Activated naive CD8-positive, alpha-beta T cell treated with anti-CD3 and anti-CD28 coated beads, Interleukin-2, amount 10 ng/mL, durations not matched to agents 7 days and 5 days (primary cell): Measurements from ENCODE around the gene XPNPEP3. TPM values are rescaled to one million over a fixed set of nuclear protein-coding genes. Genes with fewer than 3 reads are reported as not detected.

Experiments used
- ATAC-seq: fragments of 150-1000 bp; cut with Tn5 transposase; one replicate; pipeline ENCODE4 v1.10.0; 2021; ENCODE audit warnings: low read depth, moderate library complexity
- POLR2A ChIA-PET: fragments of 350-600 bp; sonication (Branson Sonifier 250); formaldehyde crosslinking; loops from one replicate; lab custom pipeline; 2021; ENCODE audit warnings: antibody characterized with exemption; lab: Charles Lee
- DNase-seq: peaks from one replicate; pipeline ENCODE4 v3.0.0; 2021
- H3K27ac Mint-ChIP-seq: one replicate; pipeline ENCODE4 v1.8.0; 2022; ENCODE audit warnings: mild to moderate bottlenecking, mixed read lengths
- H3K27me3 Mint-ChIP-seq: one replicate; pipeline ENCODE4 v1.8.0; 2022; ENCODE audit warnings: mild to moderate bottlenecking, moderate library complexity, mixed read lengths
- H3K36me3 Mint-ChIP-seq: one replicate; pipeline ENCODE4 v1.8.0; 2021; ENCODE audit warnings: mild to moderate bottlenecking, mixed read lengths
- H3K4me1 Mint-ChIP-seq: one replicate; pipeline ENCODE4 v1.8.0; 2021; ENCODE audit warnings: mixed read lengths
- H3K4me3 Mint-ChIP-seq: one replicate; pipeline ENCODE4 v1.8.0; 2022; ENCODE audit warnings: mild to moderate bottlenecking, moderate library complexity, mixed read lengths
- H3K9me3 Mint-ChIP-seq: one replicate; pipeline ENCODE4 v1.8.0; 2021; ENCODE audit warnings: mixed read lengths
- microRNA-seq: library from miRNA; unstranded; fragments of <30 nt; microRNA quantifications from one replicate; pipeline ENCODE4 v1.2.0, GENCODE V29; 2022
- total RNA-seq, 2 experiments: library from RNA; stranded (reverse); gene quantifications; one replicate each; pipeline ENCODE4 v1.2.3, GENCODE V29; 2021

XPNPEP3 gene
- total RNA-seq, 2 experiments from 2014 or later: 14.7 to 15.1 TPM

DNA sequence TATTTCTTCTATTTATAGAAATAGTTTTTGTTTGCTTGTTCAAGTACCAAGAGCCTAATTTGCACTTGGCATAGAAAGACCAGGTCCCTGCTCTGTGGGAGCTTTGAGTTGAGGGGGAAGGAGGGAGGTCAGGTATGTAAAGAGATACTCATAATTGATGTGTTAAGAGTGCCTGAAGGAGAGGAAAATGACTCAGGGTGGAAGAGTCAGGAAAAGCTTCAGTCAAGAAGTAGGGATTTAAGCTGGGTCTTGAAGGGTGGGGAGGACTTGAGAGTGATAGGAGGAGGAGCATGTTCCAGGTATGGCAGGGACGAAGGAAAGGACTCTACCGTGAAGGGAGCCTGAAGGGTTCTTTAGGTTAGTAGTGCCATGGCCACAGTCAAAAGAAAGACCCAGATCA is 103.2 kb downstream of the XPNPEP3 start:
- Mint-ChIP-seq H3K27ac (peak overlapping the region; percentile 23), H3K36me3 (peaks cover 19% of the 10 kb centered on the region), H3K27me3 (no peaks in the 10 kb centered on the region), H3K9me3 (no peaks in the 10 kb centered on the region), H3K4me1 (peaks cover 12% of the 10 kb centered on the region), H3K4me3 (no peak overlapping the region)
- POLR2A ChIA-PET: no interaction called here
- no peak for ATAC-seq
- DNase-seq: no peak

DNA sequence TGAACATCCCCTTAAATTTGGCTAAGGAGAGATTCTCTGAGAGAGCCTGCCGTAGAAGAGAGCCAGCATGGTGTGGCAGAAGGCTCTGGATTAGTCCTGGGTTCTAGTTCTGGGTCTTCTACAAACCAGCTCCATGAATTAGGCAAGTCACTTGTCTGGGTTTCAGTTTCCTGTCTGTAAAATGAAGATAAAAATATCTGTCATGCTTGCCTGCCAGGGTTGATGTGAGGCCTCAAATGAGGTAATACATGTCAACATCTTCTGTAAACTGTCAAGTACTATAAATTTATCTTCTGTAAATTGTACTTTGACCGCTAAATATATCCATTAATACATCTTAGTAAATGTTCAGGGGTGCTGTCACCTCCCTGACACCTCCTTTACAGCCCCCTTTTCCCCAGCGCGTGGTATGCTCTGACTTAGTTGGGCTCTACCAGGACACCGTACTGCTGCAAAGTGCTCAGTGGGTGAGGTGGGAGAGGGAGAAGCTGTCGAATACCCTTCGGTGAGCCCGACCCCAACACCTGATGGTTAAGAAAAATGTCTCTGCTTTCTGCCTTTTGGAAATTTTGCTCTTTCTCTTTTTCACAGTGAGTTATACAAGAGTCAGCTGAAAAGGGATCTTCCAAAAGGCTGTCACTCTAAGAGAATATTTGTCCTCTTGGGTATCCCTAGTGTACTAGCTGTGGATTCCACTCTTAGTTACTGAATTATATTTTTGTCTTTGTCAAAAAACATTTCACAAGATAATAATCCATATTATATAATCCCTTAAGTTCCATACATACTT is 109.2 kb downstream of the XPNPEP3 start:
- Mint-ChIP-seq H3K27ac (peak overlapping the region; percentile 55), H3K9me3 (no peaks in the 10 kb centered on the region), H3K36me3 (peaks cover 14% of the 10 kb centered on the region), H3K4me1 (peaks cover 6% of the 10 kb centered on the region), H3K27me3 (no peaks in the 10 kb centered on the region), H3K4me3 (no peak overlapping the region)
- DNase-seq (no peak), ATAC-seq (no peak)
- POLR2A ChIA-PET: interaction anchor here (1.8 kb wide), 1 partner anchor 14 kb away, joined by 5 read pairs; no protein-coding TSS in a partner anchor

DNA sequence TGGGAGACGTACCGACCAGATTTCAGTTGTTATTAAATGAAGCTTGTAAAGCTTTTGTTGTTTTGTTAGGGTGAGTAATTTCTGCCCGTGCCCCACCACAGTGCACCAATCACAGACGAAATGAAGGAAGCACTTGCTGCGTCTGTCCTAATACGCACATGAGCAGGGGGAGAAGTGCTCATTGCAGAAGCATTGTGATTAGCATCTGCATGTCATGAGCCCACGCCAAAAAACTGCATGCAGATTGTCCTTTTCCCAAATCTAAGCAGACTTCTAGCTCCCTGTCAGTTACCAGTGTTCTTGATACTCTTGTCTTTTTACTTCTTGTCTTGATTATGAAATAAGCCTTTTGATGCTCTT is 109.8 kb downstream of the XPNPEP3 start:
- Mint-ChIP-seq H3K9me3 (no peaks in the 10 kb centered on the region), H3K4me1 (peaks cover 6% of the 10 kb centered on the region), H3K27ac (no peak overlapping the region), H3K4me3 (no peak overlapping the region), H3K27me3 (no peaks in the 10 kb centered on the region), H3K36me3 (peaks cover 14% of the 10 kb centered on the region)
- ATAC-seq (no peak), DNase-seq (no peak)
- POLR2A ChIA-PET: interaction anchor here (1.8 kb wide), 1 partner anchor 15 kb away, joined by 5 read pairs; no protein-coding TSS in a partner anchor

DNA sequence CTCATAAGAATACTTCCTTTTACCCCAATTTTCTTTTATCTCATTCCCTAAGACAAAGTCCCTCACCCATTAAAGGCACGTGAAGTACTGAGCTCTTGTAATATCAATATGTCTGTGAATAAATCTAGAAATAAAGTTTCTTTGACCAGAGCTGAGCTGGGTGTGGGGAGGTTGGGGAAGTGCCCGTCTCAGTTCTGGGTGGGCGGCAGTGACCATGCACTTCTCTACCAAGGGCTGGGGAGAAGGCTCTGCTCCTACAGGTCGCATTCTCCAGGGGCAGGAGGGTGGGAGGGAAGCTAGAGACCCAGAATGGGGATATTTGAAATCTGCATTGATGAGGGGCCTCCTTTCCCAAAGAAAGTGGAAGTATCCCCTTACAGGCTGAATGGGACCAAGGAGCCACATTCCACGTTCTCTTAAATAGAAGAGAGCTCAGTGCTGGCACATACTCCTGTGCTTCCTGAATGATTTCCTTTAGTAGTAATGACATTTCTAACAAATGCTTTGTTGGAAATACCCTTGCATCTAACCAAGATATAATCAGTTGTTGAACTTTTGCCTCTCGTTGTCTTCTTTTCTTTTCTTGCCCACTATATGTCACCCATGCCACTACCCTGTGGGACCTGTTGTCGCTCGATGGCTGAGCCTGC is 110.3 kb downstream of the XPNPEP3 start:
- POLR2A ChIA-PET: no interaction called here
- H3K27ac Mint-ChIP-seq: no peak overlapping the region
- H3K27me3 Mint-ChIP-seq: no peaks in the 10 kb centered on the region
- no peak for DNase-seq
- H3K4me3 Mint-ChIP-seq: no peak overlapping the region
- peaks cover 14% of the 10 kb centered on the region for H3K36me3 Mint-ChIP-seq
- H3K9me3 Mint-ChIP-seq: no peaks in the 10 kb centered on the region
- peaks cover 6% of the 10 kb centered on the region for H3K4me1 Mint-ChIP-seq
- no peak for ATAC-seq

DNA sequence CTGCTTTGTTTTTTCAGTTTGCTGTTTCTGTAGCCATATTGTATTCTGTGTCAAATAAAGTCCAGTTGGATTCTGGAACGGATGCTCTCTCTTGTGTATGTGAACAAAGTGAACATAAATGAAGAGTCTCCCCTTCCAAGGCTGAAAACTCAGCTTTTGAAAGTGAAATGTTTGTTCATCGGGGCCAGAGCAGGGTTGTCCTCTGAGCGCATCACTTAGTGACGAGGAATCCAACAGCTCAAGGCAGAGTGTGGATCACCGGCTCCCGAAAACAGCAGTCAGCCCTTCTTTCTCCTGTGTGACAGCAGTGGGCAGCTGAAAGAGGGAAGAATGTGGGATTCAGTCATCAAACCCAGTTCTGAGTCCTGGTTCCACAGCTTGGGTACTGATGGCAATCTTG is 115.6 kb downstream of the XPNPEP3 start:
- H3K27ac Mint-ChIP-seq: no peak overlapping the region

DNA sequence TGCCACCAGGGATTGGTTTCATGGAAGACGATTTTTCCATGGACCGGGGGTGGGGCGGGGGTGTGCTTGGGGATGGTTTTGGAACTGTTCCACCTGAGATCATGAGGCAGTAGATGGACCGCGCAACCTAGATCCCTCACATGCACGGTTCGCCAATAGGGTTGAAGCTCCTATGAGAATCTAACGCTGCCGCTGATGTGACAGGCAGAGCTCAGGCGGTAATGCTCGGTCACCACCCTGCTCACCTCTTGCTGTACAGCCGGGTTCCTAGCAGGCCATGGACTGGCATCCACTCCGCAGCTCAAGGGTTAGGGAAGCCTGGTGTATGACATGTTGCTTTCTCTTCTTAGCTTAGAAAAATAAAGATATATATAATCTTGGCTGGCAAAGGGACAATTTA is 116.2 kb downstream of the XPNPEP3 start:
- POLR2A ChIA-PET: interaction anchor here (0.6 to 1.2 kb wide), 2 partner anchors 10 to 19 kb away, joined by 3 read pairs; no protein-coding TSS in a partner anchor
- H3K27ac Mint-ChIP-seq: no peak overlapping the region
- ATAC-seq (no peak), DNase-seq (no peak)
- no peak overlapping the region for H3K4me3 Mint-ChIP-seq
- H3K4me1 Mint-ChIP-seq: no peaks in the 10 kb centered on the region
- peaks cover 5% of the 10 kb centered on the region for H3K36me3 Mint-ChIP-seq
- H3K27me3 Mint-ChIP-seq: no peaks in the 10 kb centered on the region
- no peaks in the 10 kb centered on the region for H3K9me3 Mint-ChIP-seq

More for the DNA sequence above, 115.6 kb downstream of the XPNPEP3 start:
- POLR2A ChIA-PET: interaction anchor here (1.2 kb wide), 1 partner anchor 10 kb away, joined by 3 read pairs; no protein-coding TSS in a partner anchor
- Mint-ChIP-seq H3K27me3 (no peaks in the 10 kb centered on the region), H3K36me3 (peaks cover 7% of the 10 kb centered on the region), H3K4me1 (no peaks in the 10 kb centered on the region), H3K4me3 (no peak overlapping the region), H3K9me3 (no peaks in the 10 kb centered on the region)
- no peak for ATAC-seq
- DNase-seq: no peak

DNA sequence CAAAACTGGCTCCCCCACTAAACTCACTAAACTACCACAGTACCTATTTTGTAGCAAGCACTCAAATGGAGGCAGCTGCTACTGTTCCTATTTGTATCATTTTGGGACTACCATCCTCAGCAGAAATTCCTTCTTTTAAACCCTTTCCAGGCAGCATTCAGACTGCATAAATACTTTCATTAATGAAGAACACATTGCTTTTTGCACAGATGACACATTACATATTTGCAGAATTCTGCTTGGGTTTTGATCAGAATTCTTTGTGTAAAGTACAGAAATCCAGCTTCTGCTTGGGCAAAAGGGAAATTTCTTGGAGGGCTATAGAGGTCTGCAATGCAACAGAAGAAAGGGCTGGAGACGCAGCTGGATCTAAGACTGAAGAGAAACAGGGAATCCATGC is 118.4 kb downstream of the XPNPEP3 start:
- H3K4me1 Mint-ChIP-seq: no peaks in the 10 kb centered on the region
- no peaks in the 10 kb centered on the region for H3K27me3 Mint-ChIP-seq
- no peak for DNase-seq
- no peak for ATAC-seq
- POLR2A ChIA-PET: interaction anchor here (0.6 to 1.1 kb wide), 2 partner anchors 24 to 377 kb away, joined by 3 to 6 read pairs; partner anchors contain the start of gene RBX1
- H3K36me3 Mint-ChIP-seq: peaks cover 4% of the 10 kb centered on the region
- no peaks in the 10 kb centered on the region for H3K9me3 Mint-ChIP-seq
- H3K27ac Mint-ChIP-seq: no peak overlapping the region
- no peak overlapping the region for H3K4me3 Mint-ChIP-seq

DNA sequence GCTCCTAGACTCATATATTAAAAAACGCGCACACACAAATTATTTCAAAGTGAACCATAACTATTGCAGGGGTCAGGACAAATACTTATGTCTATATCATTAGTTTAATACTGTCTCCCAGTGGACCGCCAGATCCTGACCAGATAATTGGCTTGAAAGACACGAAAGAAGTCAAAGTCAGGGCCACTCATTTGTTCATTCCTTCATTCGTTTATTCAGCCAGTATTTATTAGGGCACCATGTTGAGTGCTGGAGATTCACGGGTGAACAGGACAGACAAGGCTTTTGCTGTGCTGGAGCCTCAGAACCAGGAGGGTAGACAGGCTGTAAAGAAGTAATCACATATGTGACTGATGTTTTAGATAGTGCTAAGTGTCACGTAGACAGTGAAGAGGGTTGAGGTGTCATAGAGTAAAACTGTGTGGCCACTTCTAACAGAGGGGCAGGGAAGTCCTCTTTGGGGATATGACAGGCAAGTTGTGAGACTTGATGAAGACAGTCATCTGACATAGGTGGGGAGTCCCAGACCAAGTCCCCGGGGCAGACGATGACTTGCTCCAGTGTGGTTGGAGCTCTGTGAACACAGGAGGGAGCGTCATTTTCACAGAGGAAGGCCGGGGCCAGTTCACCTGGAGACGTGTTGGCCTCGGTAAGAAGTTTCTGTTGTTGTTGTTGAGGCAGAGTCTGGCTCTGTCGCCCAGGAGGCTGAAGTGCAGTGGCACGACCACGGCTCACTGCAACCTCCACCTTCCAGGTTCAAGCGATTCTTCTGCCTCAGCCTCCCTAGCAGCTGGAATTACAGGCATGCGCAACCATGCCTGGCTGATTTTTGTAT is 120.1 kb downstream of the XPNPEP3 start:
- no peaks in the 10 kb centered on the region for H3K27me3 Mint-ChIP-seq
- H3K4me1 Mint-ChIP-seq: no peaks in the 10 kb centered on the region
- H3K4me3 Mint-ChIP-seq: no peak overlapping the region
- H3K27ac Mint-ChIP-seq: no peak overlapping the region
- POLR2A ChIA-PET: no interaction called here
- H3K36me3 Mint-ChIP-seq: peaks cover 3% of the 10 kb centered on the region
- H3K9me3 Mint-ChIP-seq: no peaks in the 10 kb centered on the region
- ATAC-seq: no peak
- DNase-seq: no peak

DNA sequence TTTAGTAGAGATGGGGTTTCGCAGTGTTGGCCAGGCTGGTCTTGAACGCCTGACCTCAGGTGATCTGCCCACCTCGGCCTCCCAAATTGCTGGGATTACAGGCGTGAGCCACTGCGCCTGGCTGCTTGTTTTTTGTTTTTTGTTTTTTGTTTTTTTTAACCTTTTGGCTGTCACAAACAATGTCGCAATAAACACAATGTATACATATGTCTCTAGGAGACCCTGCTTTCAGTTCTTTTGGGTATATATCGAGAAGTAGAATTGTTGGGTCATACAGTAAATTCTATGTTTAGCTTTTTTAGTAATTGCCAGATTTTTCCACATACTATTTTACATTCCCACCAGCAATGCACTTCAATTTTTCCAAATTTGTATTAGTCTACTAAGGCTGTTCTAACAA is 122.2 kb downstream of the XPNPEP3 start:
- H3K4me3 Mint-ChIP-seq: no peak overlapping the region
- no peaks in the 10 kb centered on the region for H3K27me3 Mint-ChIP-seq
- no peaks in the 10 kb centered on the region for H3K9me3 Mint-ChIP-seq
- ATAC-seq (no peak), DNase-seq (no peak)
- H3K4me1 Mint-ChIP-seq: no peaks in the 10 kb centered on the region
- H3K27ac Mint-ChIP-seq: no peak overlapping the region
- POLR2A ChIA-PET: no interaction called here
- no peaks in the 10 kb centered on the region for H3K36me3 Mint-ChIP-seq

DNA sequence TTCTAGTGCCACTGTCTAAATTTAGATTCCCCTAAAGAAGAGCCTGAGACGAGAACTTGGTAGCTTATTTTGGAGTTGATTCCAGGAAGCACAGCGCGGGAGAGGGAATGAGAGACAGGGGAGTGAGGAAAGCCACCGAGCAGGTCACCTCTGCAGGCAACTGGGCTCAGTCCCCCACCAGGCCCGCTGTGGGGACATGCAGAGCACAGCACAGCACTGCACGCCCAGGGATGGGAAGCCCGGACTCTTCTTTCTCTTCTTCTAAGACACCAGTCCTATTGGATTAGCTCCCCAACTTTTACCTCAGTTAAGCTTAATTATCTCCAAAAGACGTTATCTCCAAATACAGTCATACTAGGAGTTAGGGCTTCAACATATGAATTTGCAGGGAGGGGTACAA is 122.9 kb downstream of the XPNPEP3 start:
- Mint-ChIP-seq H3K36me3 (no peaks in the 10 kb centered on the region), H3K27me3 (no peaks in the 10 kb centered on the region), H3K4me3 (no peak overlapping the region), H3K4me1 (no peaks in the 10 kb centered on the region), H3K27ac (no peak overlapping the region), H3K9me3 (no peaks in the 10 kb centered on the region)
- DNase-seq: no peak
- ATAC-seq: no peak
- POLR2A ChIA-PET: no interaction called here

Small RNAs within 50 kb of the gene (microRNA-seq; reads per million reads assigned to microRNA genes)
- gene MIR4766: 4.2 reads per million

Other genes with a start within 250 kb of the XPNPEP3 start
- gene MRTFA, start 220.4 kb upstream of the XPNPEP3 start, total RNA-seq: 10 to 100 TPM; 72.5 to 76.3 TPM
- gene MCHR1, start 177.7 kb upstream of the XPNPEP3 start, total RNA-seq: not detected
- gene SLC25A17, start 37.8 kb upstream of the XPNPEP3 start, total RNA-seq: 10 to 100 TPM; 17.8 to 20.6 TPM
- 100 to 1,000 TPM; 131 to 138 TPM for gene ST13, start 509 bp upstream of the XPNPEP3 start, total RNA-seq
- gene DNAJB7, start 5.0 kb downstream of the XPNPEP3 start, total RNA-seq: not detected
- 10 to 100 TPM; 68.6 to 73.6 TPM for gene RBX1, start 94.2 kb downstream of the XPNPEP3 start, total RNA-seq
- gene EP300, start 235.4 kb downstream of the XPNPEP3 start, total RNA-seq: 10 to 100 TPM; 82.9 to 85.4 TPM